HEK293T (cell line): ENCODE measurements around the gene RBM4.

Source experiments
- ARNT ChIP-seq: fragments of 450-650 bp; IDR thresholded peaks from 2 replicates; pipeline ENCODE4 v1.6.1; 2017; ENCODE audit warnings: mild to moderate bottlenecking
- BHLHE40 ChIP-seq: fragments of 450-650 bp; IDR thresholded peaks from 2 replicates; pipeline ENCODE4 v1.6.1; 2016; ENCODE audit warnings: mild to moderate bottlenecking, moderate library complexity, borderline replicate concordance
- ELF4 ChIP-seq: fragments of 450-650 bp; IDR thresholded peaks from 2 replicates; pipeline ENCODE4 v1.6.1; 2017; ENCODE audit warnings: antibody characterized with exemption
- FOXA1 ChIP-seq: fragments of 450-650 bp; IDR thresholded peaks from 2 replicates; pipeline ENCODE4 v1.6.1; 2016; ENCODE audit warnings: mild to moderate bottlenecking
- FOXK2 ChIP-seq: fragments of 450-650 bp; IDR thresholded peaks from 2 replicates; pipeline ENCODE4 v1.6.1; 2016; ENCODE audit warnings: mild to moderate bottlenecking
- FOXM1 ChIP-seq: fragments of 450-650 bp; IDR thresholded peaks from 2 replicates; pipeline ENCODE4 v1.6.1; 2017; ENCODE audit warnings: mild to moderate bottlenecking, borderline replicate concordance
- HDGF ChIP-seq: fragments of 450-650 bp; IDR thresholded peaks from 2 replicates; pipeline ENCODE4 v1.6.1; 2017; ENCODE audit warnings: antibody characterized with exemption, borderline replicate concordance
- L3MBTL2 ChIP-seq: fragments of 450-650 bp; conservative IDR thresholded peaks from 2 replicates; pipeline ENCODE4 v1.6.1; 2016; ENCODE audit warnings: mild to moderate bottlenecking
- LEF1 ChIP-seq: fragments of 450-650 bp; IDR thresholded peaks from 2 replicates; pipeline ENCODE4 v1.6.1; 2017; ENCODE audit warnings: mild to moderate bottlenecking, borderline replicate concordance
- NFRKB ChIP-seq: fragments of 450-650 bp; IDR thresholded peaks from 2 replicates; pipeline ENCODE4 v1.6.1; 2016; ENCODE audit warnings: mild to moderate bottlenecking, moderate library complexity
- SP1 ChIP-seq: fragments of 450-650 bp; IDR thresholded peaks from 2 replicates; pipeline ENCODE4 v1.6.1; 2017
- ZNF384 ChIP-seq: fragments of 450-650 bp; IDR thresholded peaks from 2 replicates; pipeline ENCODE4 v1.6.1; 2016
- TF ChIP-seq, protein P1 (sequence below): fragments of 450-650 bp; IDR thresholded peaks from 2 replicates; pipeline ENCODE4 v1.6.1; 2016

GRCh38 chr11:66612458-66612857 is 26.0 kb upstream of the RBM4 start:
- no peak for TF ChIP-seq NFRKB
- TF ChIP-seq L3MBTL2: no peak
- no peak for TF ChIP-seq SP1
- TF ChIP-seq LEF1: no peak
- TF ChIP-seq BHLHE40: no peak
- no peak for TF ChIP-seq ELF4
- no peak for TF ChIP-seq ZNF384
- no peak for TF ChIP-seq FOXM1
- TF ChIP-seq, protein P1, sequence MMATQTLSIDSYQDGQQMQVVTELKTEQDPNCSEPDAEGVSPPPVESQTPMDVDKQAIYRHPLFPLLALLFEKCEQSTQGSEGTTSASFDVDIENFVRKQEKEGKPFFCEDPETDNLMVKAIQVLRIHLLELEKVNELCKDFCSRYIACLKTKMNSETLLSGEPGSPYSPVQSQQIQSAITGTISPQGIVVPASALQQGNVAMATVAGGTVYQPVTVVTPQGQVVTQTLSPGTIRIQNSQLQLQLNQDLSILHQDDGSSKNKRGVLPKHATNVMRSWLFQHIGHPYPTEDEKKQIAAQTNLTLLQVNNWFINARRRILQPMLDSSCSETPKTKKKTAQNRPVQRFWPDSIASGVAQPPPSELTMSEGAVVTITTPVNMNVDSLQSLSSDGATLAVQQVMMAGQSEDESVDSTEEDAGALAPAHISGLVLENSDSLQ: no peak
- no peak for TF ChIP-seq ARNT
- TF ChIP-seq FOXK2: no peak
- no peak for TF ChIP-seq HDGF
- no peak for TF ChIP-seq FOXA1
